Stimulated activated CD4-positive, alpha-beta T cell treated with anti-CD3 and anti-CD28 coated beads, Interleukin-15, amount 100 ng/mL, for 1 hour (primary cell): ENCODE data around the gene EPB41L1.

ENCODE experiments used
- DNase-seq, 2 donors: peaks; one replicate each; pipeline ENCODE4 v3.0.0-alpha.2; 2020; ENCODE audit warnings: low read depth in 1 of 2, low spot score in 1 of 2

Gene EPB41L1

GRCh38 chr20:36153736-36154699 lies 522 bp upstream of the EPB41L1 start:
- peak in 1 of 2 donors; percentile 23 for DNase-seq

- DNase-seq = no peak
Observed at GRCh38 chr20:36155629-36155971, 1.1 kb downstream of the EPB41L1 start.

GRCh38 chr20:36155991-36156390 lies 1.5 kb downstream of the EPB41L1 start:
- no peak for DNase-seq

GRCh38 chr20:36157610-36158009 lies 3.1 kb downstream of the EPB41L1 start:
- DNase-seq = no peak

- no peak for DNase-seq
Observed at GRCh38 chr20:36158160-36158741, 3.7 kb downstream of the EPB41L1 start.

- no peak for DNase-seq
Observed at GRCh38 chr20:36159833-36160232, 5.3 kb downstream of the EPB41L1 start.

- no peak for DNase-seq
Observed at GRCh38 chr20:36162272-36162966, 7.9 kb downstream of the EPB41L1 start.

- DNase-seq = no peak
Observed at GRCh38 chr20:36167902-36168503, 13.5 kb downstream of the EPB41L1 start.

GRCh38 chr20:36170542-36171215 lies 16.1 kb downstream of the EPB41L1 start:
- DNase-seq = no peak

GRCh38 chr20:36173451-36173933 lies 19.0 kb downstream of the EPB41L1 start:
- DNase-seq = no peak

GRCh38 chr20:36175016-36175415 lies 20.5 kb downstream of the EPB41L1 start:
- no peak for DNase-seq

- DNase-seq = no peak
Observed at GRCh38 chr20:36175475-36175995, 21.0 kb downstream of the EPB41L1 start.

GRCh38 chr20:36177716-36178115 lies 23.2 kb downstream of the EPB41L1 start:
- no peak for DNase-seq

- no peak for DNase-seq
Observed at GRCh38 chr20:36179170-36179945, 24.8 kb downstream of the EPB41L1 start.

- DNase-seq = no peak
Observed at GRCh38 chr20:36180323-36180722, 25.8 kb downstream of the EPB41L1 start.

GRCh38 chr20:36181934-36182603 lies 27.5 kb downstream of the EPB41L1 start:
- no peak for DNase-seq

- DNase-seq = no peak
Observed at GRCh38 chr20:36182604-36183154, 28.1 kb downstream of the EPB41L1 start.

- DNase-seq = no peak
Observed at GRCh38 chr20:36183155-36183944, 28.8 kb downstream of the EPB41L1 start.
